Neural progenitor cell (in vitro differentiated cells): ENCODE results near the gene NECTIN3.

Source experiments
- CTCF ChIP-seq: fragments of 200-600 bp; sonication (generic); IDR thresholded peaks from 2 replicates; pipeline ENCODE4 v1.5.1; 2017; ENCODE audit warnings: antibody characterized with exemption, mild to moderate bottlenecking
- EZH2 ChIP-seq: fragments of 200-600 bp; sonication (generic); IDR thresholded peaks from 2 replicates; pipeline ENCODE4 v1.6.1; 2017; ENCODE audit warnings: antibody characterized with exemption, mild to moderate bottlenecking, moderate library complexity
- EZH2phosphoT487 ChIP-seq: fragments of 200-600 bp; sonication (generic); IDR thresholded peaks from 2 replicates; pipeline ENCODE4 v1.6.1; 2017; ENCODE audit warnings: antibody characterized with exemption

GRCh38 chr3:111156517-111156916 is 84.9 kb downstream of the NECTIN3 start:
- TF ChIP-seq EZH2, result no peak
- no peak for TF ChIP-seq CTCF
- no peak for TF ChIP-seq EZH2phosphoT487
